EH (cell line): ENCODE results near the gene HIVEP3.
A peak's percentile ranks its signal among the peaks of the same experiment; 100 is the strongest.

Source experiments
- DNase-seq: peaks from one replicate; pipeline ENCODE4 v3.0.0-alpha.2; 2015; ENCODE audit warnings: low read depth

Gene HIVEP3

DNA sequence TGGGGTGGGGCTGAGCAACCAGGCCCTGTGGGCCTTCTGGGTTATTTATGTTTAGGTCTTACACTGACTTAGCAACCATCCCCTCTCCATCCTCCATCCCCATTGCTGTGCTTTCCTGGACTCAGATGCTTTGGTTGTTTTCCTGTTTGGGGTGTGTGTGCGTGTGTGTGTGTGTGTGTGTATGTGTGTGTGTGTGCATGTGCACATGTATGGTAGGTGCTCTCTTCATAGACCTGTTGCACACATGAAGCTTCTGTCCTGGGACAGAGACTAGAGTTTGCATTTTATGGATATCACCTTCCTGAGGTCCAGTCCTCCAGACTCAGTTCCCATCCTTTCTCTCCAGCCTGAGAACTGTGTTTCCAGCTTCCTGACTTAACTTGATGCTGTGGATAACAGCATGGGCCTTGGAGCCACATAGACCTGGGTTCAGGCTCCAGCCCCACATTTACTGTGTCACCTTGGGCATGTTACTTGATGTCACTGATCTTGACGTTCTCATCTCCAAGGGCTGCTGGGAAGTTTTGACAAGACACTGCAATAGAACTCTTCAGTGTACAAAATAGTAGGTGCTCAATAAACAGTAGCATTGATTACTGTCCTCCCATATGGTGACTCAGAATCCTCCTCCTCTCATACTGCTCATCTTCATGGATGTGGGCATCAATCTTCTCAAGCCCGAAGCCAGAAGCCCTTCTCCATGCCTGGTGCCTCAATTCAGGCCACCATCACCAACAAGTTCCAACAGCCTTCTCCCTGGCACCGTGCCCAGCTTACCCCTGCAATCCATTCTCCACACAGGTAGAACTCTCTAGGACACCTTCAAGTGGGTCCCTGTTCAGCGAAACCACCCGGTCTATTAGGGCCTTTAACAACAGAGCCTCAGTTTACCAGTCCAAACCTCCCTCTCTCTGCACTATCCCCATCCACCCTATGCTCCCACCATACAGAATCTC lies 252.5 kb downstream of the HIVEP3 start:
- DNase-seq: no peak

DNA sequence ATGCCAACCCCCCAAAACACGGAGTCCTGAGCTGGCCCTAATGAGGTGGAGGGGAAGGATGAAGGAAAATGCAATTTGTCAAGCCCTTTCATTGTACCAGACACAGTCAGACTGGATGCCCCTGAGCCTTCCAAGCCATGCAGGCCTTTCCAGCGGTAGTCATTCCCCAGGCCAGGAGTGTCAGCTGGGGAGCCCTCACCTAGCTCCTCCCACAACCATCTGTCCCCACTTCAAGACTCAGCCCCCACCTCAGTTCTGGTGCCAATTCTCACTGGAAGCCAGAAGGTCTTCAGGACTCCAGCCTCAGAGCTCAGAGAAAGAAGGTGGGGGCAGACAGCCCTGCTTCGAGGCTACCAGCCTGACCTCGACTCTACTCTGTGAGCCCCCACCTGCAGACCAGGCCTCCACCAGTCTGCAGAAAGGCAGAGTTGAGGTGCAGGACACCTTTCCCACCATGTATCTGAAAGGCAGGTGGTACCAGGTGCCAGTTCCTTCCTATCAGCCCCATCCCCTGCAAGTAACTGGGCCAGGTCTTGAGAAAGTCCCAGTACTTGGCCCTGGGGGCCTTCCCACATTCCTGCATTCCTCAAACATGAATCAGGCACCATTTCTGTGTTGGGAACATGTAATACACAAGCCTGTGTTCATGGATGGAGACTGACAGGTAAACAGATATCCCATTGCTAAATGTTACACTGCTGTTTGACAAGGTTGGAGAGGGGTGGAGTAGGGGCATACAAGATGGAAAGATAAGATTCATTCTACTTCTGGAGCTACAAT lies 253.7 kb downstream of the HIVEP3 start:
- DNase-seq: peak; percentile 87

DNA sequence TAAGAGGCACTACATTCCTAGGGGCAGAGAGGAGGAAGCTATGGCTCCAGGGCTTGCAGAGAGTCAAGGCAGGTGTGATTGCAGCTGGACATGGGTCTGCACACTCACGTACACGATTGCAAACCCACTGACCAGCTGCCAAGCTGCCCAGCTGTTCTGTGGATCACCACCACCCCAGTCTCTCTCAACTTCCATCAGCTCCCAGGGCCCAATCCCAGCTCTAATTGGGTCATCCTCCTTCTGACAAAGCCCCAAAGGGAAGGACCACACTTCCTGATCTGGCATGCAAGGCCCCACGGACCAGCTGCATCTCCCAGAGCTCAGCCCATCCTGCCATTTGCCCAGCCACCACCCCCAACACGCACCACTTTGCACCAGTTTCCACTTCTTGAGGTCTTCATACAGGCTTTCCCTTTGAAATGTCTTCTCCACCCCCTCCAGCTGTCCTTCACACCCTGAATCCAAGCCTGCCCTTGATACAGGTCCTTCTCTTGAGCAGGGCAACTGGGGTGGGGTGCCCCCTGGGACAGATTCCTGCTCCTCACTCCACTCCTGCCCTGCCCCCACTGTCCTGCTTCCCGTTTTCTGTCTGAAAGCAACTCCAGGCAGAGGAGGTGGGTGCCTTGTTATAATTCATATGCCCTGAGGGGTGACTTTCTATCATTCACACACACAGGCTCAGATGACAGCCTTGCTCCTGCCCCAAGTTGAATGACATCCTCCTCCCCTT lies 254.9 kb downstream of the HIVEP3 start:
- no peak for DNase-seq

DNA sequence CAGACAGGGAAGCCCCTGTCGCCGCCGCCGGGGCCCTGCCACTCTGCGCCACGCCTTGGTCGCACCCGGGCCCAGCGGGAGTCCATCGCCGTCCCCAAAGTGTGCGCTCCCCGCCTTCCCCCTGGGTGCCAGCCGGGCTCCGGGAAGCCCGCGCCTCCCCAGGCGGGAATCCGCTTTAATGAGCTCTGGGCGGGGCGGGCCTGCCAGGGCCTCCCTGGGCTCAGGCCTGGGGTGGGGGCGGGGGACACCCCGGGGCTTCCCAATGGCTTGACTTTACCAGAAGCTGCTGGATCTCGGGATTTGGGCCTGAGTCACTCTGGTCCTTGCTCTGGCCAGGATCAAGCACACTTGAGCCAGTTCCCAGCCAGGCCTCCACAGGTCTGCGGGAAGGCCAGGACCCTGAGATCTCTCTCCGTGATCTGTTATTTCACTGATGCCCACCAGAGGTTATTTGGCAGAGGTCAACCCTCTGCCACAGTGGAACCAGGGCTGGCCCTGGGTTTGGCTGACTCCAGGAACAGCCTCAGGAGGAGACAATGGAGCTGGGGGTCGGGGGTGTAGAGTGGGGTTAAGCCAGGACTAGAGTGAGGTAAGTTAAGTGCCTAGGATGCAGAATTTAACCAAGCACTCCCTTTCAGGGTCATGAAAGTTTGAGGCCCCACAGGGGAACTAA lies 255.8 kb downstream of the HIVEP3 start:
- DNase-seq: peak; percentile 92

DNA sequence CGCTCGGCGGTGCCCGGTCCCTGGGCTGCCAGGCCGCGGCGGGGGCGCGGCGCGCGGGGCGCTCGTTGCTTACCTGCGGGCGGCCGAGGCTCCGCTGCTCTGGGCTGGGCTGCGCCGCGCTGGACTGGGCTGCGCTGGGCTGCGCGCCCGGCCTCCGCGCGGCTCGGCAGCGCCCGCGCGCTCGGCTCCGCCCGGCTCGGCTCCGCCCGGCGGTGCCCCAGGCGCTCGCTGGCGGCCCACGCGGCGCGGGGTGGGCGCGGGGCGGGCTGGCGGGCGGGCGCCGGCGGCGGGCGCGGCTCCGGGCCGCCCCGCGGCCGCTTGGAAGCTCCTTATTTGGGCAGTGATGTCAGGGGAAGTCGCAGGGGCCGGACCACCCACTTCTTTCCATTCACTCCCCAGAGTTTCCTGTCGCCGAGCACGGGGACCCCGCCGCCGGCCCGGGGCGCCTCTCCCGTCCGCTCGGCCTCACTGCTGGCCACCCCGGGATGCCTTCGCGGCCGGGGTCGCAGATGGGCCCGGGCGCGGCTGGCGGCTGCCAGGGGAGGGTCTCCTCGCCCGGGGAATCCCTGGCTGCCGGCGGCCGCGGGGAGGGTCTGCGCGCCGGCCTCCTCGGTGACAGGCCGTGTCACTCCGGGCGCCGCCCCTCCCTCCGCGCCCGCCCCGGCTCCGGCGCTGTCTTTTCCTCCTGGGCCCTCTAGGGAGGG lies 256.5 kb downstream of the HIVEP3 start:
- DNase-seq: peak; percentile 89

DNA sequence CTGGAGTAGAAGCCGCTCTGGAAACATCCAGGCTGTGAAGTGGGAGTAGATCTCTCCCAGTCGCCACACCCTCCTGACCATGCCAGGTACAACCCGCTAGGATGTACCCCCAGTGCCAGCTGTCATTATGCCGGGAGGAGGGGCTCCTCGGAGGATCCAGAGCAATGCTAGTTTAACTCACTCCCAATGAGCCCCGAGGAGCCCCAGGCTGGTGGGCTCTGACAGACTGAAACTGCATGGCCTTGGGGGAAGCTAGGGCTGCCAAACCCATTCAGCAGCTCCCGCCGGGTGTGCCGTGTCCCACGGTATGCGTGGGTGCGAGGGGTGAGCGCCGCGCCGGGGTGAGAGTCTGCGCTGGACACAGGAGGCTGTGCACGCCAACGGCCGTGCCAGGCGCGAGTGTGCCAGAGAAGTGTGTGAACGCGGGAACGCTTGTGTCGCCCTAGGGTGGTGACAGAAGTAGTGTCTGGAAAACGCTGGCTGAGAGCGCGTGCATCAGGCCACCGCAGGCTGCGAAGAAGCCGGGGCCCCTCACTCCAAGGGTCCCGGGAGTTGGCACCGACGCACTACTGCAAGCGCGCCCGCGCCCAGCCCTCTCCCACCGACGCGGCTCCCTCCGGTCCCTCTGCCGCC lies 257.2 kb downstream of the HIVEP3 start:
- DNase-seq: no peak

DNA sequence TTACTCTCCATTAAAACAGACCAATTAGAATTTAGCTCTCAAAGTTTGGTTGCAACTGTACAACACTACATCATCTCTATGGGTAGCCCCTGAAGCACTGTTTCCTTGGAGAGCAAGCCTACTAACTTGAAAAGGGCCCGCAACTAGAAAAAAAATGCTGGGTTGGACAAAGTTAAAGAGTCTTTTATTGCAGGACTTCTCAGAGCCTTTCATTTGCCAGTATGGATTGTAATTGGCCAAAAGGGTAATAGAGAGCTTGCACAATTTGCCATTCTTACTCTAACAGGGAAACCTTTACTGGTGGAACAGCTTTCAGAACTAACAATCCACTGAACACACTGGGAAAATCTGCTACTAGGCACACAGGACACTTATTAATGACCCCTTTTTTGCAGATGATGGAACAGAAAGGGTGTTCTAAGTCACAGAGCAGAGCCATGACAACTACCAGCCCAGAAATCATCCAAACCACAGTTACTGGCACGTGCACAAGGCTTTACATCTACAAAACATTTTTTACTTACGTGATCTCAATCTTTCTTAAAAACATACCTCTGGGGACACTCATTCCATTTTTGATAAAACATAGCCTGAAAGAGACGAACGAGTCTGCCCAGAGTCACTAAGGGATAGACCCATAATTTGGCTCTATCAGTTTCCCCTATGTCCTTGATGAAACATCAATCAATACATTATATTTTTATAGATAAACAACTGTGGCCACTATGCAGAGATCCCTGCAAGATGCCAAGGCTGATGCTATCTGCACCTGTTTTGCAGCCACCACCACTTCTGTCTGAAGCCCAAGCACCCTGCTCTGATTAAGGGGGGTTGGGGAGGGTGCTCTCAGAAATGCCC lies 257.9 kb downstream of the HIVEP3 start:
- no peak for DNase-seq

DNA sequence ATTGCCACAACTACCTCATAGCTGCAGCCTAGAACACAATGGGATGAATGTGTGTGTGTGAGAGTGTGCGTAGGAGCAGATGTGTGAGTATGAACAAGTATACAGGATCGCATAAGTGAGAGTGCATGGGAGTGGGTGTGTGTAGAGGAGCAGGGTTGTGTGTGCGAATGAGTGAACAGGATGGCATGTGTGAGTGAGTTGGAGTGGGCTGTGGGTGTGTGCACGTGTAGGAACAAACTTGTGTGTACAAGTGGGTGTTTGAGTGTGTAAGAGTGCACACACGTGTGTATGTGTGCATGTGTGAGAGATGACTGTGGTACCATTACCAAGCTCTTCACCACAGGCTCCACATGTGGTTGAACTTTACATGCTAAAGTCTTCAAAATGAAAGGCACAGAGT lies 258.8 kb downstream of the HIVEP3 start:
- DNase-seq: no peak

DNA sequence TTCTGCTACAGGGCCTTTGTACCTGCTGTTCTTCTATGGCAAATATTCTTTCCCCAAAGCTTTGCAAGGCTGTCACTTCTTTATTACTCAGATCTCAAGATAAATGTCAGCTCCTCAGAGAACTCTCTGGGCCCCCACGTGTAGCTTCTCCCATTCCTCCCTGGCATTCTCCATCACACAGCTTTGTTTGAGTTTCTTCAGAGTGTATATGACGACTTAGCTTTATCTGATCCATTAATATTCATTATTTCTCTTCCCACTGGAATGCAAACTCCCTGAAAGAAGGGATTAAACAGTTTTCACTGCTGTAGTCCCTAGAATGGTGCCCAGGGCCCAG lies 259.6 kb downstream of the HIVEP3 start:
- no peak for DNase-seq

DNA sequence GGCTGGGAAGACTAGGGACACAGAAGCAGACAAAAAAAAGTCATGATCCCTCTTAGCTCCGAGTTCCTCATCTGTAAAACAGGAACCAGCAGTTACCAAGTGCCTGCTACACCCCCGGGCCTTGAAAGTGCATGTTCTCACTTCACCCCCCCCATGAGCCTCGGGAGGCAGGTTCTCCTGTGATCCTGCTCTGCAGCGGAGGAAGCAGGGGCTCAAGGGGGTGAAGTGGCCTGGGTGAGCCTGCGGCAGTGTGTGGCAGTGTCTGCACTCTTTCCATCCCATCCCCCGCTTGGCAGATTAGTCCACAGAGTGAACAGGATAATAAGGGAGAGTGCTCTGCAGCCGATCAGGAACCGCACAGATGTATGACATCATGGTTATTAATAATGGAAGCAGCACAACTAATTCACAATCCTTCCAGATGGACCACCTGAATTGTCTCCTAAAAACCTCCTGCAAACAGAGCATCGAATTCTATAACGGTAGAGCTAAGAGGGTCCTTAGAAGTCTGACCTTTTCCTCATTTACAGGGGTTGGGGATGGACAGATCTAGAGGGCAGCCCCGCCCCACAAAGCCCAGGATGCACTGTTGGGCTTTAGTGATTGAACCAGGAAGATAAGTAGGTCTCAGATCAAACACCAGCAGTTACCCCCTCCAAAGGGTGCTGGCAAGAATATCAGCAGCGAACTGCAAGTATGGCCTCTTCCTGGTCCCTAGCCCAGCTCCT lies 260.1 kb downstream of the HIVEP3 start:
- no peak for DNase-seq

DNA sequence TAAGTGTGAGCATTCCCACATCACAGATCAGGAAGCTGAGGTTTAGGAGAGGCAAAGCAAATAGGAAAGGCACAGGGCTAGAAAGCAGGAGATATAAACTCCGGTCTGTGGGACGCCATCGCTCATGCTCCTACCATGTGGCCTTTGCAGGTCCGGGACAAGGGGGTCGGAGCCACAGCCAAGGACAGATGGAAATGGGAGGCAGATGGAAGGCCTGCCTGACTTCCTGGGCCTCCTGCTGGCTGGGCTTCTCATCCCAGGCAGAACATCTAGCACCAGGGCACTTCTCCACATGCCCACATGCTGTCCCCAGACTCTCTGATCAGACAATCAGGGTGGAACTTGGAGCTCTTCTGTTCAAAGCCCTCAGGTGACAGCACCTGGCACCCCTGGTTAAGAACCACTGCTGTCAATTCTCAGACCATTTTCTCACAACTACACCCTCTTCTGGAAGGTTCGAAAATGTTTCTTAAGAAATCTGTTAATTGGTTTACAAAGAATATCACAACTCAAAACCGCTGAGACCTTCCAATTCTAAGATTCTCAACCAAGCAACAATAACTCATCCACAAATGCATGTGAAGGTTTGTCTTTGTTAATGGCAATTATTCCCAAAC lies 260.9 kb downstream of the HIVEP3 start:
- DNase-seq: no peak

DNA sequence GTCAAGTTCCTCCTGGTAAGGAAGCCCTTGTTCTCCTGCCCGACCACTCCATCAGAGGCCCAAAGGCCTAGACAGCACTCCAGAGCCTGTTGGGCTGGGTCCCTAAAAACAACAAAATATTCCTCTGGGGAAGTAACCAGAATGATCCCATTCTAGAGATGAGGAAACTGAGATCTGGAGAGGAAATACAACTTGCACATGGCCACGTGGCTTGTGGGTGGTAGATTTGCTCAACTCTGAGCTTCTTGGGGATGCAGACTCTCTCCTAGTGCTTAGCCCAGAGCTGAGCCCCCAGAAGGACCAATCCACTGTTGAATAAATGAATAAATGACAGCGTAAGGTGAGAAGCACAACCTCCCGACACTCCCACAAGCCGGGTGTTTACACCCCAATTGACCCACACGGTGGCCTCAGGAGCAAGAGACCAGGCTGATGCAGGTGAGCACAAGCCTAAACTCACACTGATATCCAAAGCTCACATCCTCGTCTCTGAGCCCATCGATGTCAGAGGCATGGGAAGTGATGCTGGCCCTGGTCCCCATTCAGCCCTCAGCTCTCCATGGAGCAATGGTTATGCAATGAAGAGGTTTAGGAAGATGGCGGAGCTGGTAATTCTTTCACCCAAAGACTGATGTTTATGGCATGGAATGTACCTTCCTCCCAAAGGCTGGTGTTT lies 261.8 kb downstream of the HIVEP3 start:
- DNase-seq: no peak

DNA sequence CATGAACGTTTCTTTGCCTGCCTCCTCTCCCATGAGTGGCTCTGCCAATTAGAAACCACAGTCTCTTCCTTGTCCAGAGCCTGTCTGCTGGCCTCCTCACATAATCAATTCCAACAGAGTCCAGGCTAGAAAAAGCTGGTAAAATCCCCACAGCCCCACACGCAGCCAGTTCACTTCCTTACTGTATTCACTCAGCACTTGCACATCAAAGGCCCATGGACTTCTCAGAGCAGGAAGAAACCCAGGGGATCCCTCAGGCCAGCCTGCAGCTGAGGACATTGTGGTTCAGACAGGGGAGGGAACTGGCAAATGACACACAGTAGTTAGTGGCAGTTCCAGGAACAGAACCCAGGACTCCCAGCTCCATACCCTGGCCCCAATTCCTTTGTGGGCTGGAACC lies 262.7 kb downstream of the HIVEP3 start:
- DNase-seq: no peak

DNA sequence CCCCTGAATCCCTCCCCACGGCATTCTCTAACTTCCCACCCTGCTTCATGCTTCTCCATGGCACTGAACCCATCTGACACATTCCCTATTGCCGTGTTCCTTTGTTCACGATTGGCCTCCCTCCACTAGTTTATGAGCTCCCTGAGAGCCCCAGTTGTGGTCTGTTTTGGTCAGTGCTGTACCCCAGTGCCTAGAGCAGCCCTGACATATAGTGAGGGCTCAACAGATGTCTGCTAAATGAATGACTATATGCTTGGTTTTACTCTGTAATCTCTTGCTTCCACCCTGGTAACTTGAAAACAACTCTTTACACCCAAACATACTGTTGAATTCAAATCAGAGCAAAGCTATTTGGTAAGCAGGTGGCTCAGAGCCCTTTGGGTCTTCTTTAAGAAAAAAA lies 263.1 kb downstream of the HIVEP3 start:
- no peak for DNase-seq

DNA sequence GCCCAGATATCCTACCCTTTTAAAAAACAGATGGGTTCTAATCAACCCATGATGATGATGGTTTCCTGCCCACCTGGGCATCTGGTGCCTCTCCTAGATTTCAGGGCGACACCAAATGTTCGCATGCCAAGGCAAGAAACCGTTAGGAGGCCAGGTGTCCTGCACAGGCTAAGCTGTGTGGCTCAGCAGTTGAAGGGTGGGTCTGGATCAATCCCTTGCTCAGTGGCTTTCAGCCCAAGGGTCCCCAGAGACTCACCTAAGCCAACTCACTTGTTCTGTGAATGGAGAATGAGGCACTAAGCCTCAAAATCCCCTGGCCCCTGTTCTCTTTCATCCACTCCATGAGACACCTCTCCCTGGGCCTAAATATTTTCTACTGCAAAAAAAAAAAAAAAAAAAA lies 265.1 kb downstream of the HIVEP3 start:
- DNase-seq: no peak

DNA sequence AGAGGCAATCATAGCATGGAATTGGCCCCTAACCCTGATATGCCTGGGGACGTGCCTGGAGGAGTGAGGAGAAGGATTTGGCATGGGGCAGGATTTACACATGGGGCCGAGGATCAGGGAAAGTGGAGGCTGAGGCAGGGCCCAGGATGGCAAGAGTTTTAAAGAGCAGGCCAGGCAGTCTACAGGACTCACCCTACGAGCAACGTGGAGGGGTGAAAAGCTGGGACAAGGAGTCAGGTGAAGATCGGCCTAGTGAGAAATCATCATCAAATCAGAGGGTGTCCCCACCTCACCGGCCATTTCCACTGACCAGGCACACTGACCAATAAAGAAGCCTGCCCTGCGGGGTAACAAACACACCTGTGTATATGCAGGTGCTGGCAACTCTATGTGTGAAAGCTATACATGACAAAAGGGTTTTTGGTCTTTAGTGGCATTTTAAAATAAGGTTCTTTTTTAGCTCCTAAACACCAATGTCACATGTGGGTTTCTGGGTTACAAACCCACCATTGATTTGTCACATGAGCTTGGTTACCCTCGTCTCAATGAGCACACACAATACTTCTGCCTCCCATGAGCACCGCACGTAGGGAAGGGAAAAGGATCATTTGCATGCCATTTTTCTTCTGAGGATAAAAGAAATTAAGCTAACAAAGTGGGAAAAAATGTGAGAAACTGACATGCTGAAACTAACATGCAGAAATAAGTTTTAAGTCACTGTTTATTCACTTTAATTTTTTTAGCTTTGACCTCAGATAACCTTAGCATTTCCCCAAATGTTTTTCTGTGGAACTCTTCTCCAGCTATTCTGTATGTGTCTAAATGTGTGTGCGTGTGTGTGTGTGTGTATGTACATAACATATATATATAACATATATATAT lies 266.1 kb downstream of the HIVEP3 start:
- DNase-seq: no peak
